ENCODE results near the gene PCTP. TPM values are rescaled to one million over a fixed set of nuclear protein-coding genes. Genes with fewer than 3 reads are reported as not detected.

PCTP gene
- total RNA-seq, 1 experiment from 2014 or later: 17.1 TPM

- peaks cover 18 to 29% of the 10 kb centered on the region in 2 experiments for H3K4me1 Mint-ChIP-seq
- no peaks in the 10 kb centered on the region for H3K27me3 Mint-ChIP-seq (ENCODE audit: low read depth)
- Histone ChIP-seq H4K5ac (ENCODE audit: insufficient read length, low read depth, low read length) (no peak overlapping the region), H2BK15ac (ENCODE audit: low read depth, low read length) (no peak overlapping the region), H4K20me1 (ENCODE audit: control insufficient read depth, insufficient read depth, insufficient read length) (no peaks in the 10 kb centered on the region), H4K91ac (ENCODE audit: insufficient read length, low read depth, low read length) (no peak overlapping the region), H3K23ac (ENCODE audit: insufficient read length, low read depth, low read length) (no peak overlapping the region), H3K56ac (ENCODE audit: insufficient read length, low read depth, low read length) (no peak overlapping the region), H3K4me2 (ENCODE audit: insufficient read depth, insufficient read length, low read length) (no peak overlapping the region), H3K4me1 (ENCODE audit: insufficient read depth, low read length) (peaks cover 6% of the 10 kb centered on the region; the same call in 1 of the 2 replicates), H3K23me2 (ENCODE audit: insufficient read length, low read depth, low read length, poor library complexity, severe bottlenecking) (no peaks in the 10 kb centered on the region), H3K79me2 (ENCODE audit: insufficient read depth, low read length) (no peaks in the 10 kb centered on the region), H2BK5ac (ENCODE audit: insufficient read length, low read length) (no peak overlapping the region), H2BK20ac (ENCODE audit: low read depth, low read length, poor library complexity, severe bottlenecking) (no peak overlapping the region), H2AK5ac (ENCODE audit: insufficient read length, low read length) (no peak overlapping the region), H3K9ac (ENCODE audit: extremely low read depth, insufficient read length, low read length) (no peak overlapping the region), H3K4ac (ENCODE audit: low read depth, low read length) (no peak overlapping the region), H3K27ac (ENCODE audit: insufficient read length, low read depth, low read length) (no peak overlapping the region), H3K14ac (ENCODE audit: insufficient read depth, low read length) (no peak overlapping the region), H2AFZ (ENCODE audit: low read length) (no peak overlapping the region), H3K18ac (ENCODE audit: insufficient read length, low read depth, low read length) (no peak overlapping the region), H2BK120ac (ENCODE audit: low read depth, low read length, poor library complexity, severe bottlenecking) (no peak overlapping the region), H3K27me3 (ENCODE audit: insufficient read depth, low read length) (no peaks in the 10 kb centered on the region), H3T11ph (ENCODE audit: low read length) (no peak overlapping the region), H3K9me3 (ENCODE audit: control insufficient read depth, low read depth, low read length) (no peaks in the 10 kb centered on the region), H4K8ac (replicated peaks; ENCODE audit: insufficient read length, low read depth, low read length) (no peak overlapping the region), H2BK12ac (ENCODE audit: insufficient read length, low read depth, low read length) (no peak overlapping the region), H3K79me1 (ENCODE audit: insufficient read depth, low read depth, low read length, poor library complexity, severe bottlenecking) (no peaks in the 10 kb centered on the region)
- TF ChIP-seq CTCF (conservative IDR thresholded peaks at IDR 0.05): no peak
- H3K27ac Mint-ChIP-seq: no peak overlapping the region
- no CpG with 5 or more reads among the region's 7 CpGs for WGBS (ENCODE audit: extremely low coverage, insufficient read length, low lambda C conversion rate)
- H3K36me3 Mint-ChIP-seq (ENCODE audit: insufficient read depth in 1 of 3, low read depth in 3 of 3): no peaks in the 10 kb centered on the region; a peak in 1 of 7 replicates
- H3K9me3 Mint-ChIP-seq: no peaks in the 10 kb centered on the region; a peak in 1 of 5 replicates
- DNase-seq: no peak
- no peak overlapping the region for H3K4me3 Mint-ChIP-seq
These were observed 41.4 kb upstream of the PCTP start for GRCh38 chr17:55709440-55709839.
